ENCODE results near the gene RASL11A. TPM values are rescaled to one million over a fixed set of nuclear protein-coding genes. Genes with fewer than 3 reads are reported as not detected.

RASL11A gene
- polyA plus RNA-seq, 2 of the 4 experiments (the other 2 are of a cell fraction), result 2.1 to 4.7 TPM

DNA sequence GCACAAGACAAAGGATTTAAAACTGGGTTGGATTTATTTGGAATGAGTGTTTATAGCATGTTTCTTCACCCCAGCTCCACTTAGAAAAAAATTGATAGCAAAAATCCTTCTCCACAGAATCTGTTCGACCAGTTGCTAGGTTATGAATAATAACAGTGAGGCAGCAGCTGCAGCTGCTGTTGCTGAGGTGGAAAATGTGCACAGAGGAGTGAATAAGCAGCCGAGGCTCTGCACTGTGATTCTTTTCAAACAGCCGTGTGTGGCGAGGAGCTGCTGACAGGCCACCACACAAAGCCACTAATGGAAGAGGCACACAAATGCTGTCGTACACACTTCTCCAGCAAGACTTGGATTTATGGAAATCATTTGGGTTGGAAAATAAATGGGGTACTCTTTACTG lies 6.4 kb upstream of the RASL11A start (continued):
- TF ChIP-seq CBX2 (IDR thresholded peaks at IDR 0.05; ENCODE audit: borderline replicate concordance, low read depth), result no peak
- TF ChIP-seq ELK1 (IDR thresholded peaks at IDR 0.05; ENCODE audit: low read depth, low read length), result no peak

GRCh38 chr13:27264648-27265047 lies 6.0 kb upstream of the RASL11A start:
- ATAC-seq (no peak), DNase-seq (ENCODE audit: low read depth in 1 of 2, low spot score in 1 of 2) (no peak), FAIRE-seq (no peak)
- WGBS (ENCODE audit: missing lambda C conversion rate), result 50% methylated on average over 1 of the region's 1 CpG
- Histone ChIP-seq H3K9me3 (no peaks in the 10 kb centered on the region), H3K4me1 (no peaks in the 10 kb centered on the region), H3K4me3 (no peak overlapping the region), H3K4me2 (no peak overlapping the region), H3K27ac (no peak overlapping the region)
- TF ChIP-seq RNF2 (IDR thresholded peaks at IDR 0.05; ENCODE audit: borderline replicate concordance, low read depth), result no peak
- TF ChIP-seq RCOR1 (IDR thresholded peaks at IDR 0.05; ENCODE audit: low read depth, low read length), result no peak
- no peak for TF ChIP-seq SMC3 (IDR thresholded peaks at IDR 0.05)
- TF ChIP-seq KDM5A (IDR thresholded peaks at IDR 0.05), result no peak
- ChIA-PET CTCF (interaction anchor here (1.1 to 1.3 kb wide), 2 partner anchors 10 to 95 kb away, joined by 3 read pairs; no protein-coding TSS in a partner anchor), POLR2A (no interaction called here)

DNA sequence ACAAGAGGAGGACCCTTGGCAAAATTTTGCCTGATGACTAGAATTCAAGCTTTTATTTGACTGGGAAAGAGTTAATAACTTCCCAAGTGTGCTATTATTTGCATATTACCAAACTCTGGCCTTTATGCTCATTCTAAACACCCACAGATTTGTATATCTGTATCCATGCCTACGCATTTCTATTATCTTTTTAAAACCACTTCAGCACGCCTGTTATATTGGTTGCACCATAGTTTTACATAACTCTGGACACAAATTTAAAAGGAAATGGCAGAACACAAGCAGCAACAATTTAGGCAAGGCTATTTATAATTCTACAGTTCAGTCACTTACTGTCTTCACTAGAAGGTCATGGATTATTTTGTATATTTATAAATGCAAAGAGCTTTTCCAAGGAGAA lies 3.7 kb upstream of the RASL11A start:
- no peak for TF ChIP-seq CBX8 (IDR thresholded peaks at IDR 0.05)
- TF ChIP-seq, protein P1, sequence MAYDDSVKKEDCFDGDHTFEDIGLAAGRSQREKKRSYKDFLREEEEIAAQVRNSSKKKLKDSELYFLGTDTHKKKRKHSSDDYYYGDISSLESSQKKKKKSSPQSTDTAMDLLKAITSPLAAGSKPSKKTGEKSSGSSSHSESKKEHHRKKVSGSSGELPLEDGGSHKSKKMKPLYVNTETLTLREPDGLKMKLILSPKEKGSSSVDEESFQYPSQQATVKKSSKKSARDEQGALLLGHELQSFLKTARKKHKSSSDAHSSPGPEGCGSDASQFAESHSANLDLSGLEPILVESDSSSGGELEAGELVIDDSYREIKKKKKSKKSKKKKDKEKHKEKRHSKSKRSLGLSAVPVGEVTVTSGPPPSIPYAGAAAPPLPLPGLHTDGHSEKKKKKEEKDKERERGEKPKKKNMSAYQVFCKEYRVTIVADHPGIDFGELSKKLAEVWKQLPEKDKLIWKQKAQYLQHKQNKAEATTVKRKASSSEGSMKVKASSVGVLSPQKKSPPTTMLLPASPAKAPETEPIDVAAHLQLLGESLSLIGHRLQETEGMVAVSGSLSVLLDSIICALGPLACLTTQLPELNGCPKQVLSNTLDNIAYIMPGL (CRISPR knock-in tag; IDR thresholded peaks at IDR 0.05; ENCODE audit: borderline replicate concordance), result no peak
- ChIA-PET CTCF (no interaction called here), POLR2A (no interaction called here)
- Histone ChIP-seq H3K27ac (no peak overlapping the region), H3K9me3 (no peaks in the 10 kb centered on the region), H3K4me3 (no peak overlapping the region), H3K4me1 (peaks cover 5% of the 10 kb centered on the region; the same call in 2 of the 3 replicates), H3K4me2 (no peak overlapping the region)
- FAIRE-seq, result no peak
- WGBS (ENCODE audit: missing lambda C conversion rate), result 94% methylated on average over 2 of the region's 2 CpGs
- no peak for DNase-seq (ENCODE audit: low read depth in 1 of 2, low spot score in 1 of 2)
- no peak for ATAC-seq

- DNase-seq (ENCODE audit: low read depth in 1 of 2, low spot score in 1 of 2) (no peak), FAIRE-seq (no peak), ATAC-seq (no peak)
- TF ChIP-seq GATA3 (IDR thresholded peaks at IDR 0.05; ENCODE audit: borderline replicate concordance), result no peak
- no peak for TF ChIP-seq HDAC2 (IDR thresholded peaks at IDR 0.05)
- TF ChIP-seq MAFK (IDR thresholded peaks at IDR 0.05; ENCODE audit: partially characterized antibody), result no peak
- no peak for TF ChIP-seq ZSCAN20 (CRISPR knock-in tag; IDR thresholded peaks at IDR 0.05)
- TF ChIP-seq, protein P2, sequence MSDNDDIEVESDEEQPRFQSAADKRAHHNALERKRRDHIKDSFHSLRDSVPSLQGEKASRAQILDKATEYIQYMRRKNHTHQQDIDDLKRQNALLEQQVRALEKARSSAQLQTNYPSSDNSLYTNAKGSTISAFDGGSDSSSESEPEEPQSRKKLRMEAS (IDR thresholded peaks at IDR 0.05), result no peak
- no peak for TF ChIP-seq ZC3H11A (IDR thresholded peaks at IDR 0.05)
- TF ChIP-seq MYC (IDR thresholded peaks at IDR 0.05; ENCODE audit: borderline replicate concordance, low read length), result no peak
- TF ChIP-seq SMC3 (IDR thresholded peaks at IDR 0.05), result no peak
- TF ChIP-seq SREBF2 (IDR thresholded peaks at IDR 0.05), result no peak
- Histone ChIP-seq H3K4me3 (no peak overlapping the region), H3K4me2 (no peak overlapping the region), H3K27ac (no peak overlapping the region), H3K9me3 (no peaks in the 10 kb centered on the region), H3K4me1 (peaks cover 12% of the 10 kb centered on the region)
- ChIA-PET CTCF (no interaction called here), POLR2A (no interaction called here)
- WGBS (ENCODE audit: missing lambda C conversion rate), result 94% methylated on average over 2 of the region's 2 CpGs
These were observed 3.0 kb upstream of the RASL11A start for GRCh38 chr13:27267596-27267995.

- Histone ChIP-seq H3K9me3 (no peaks in the 10 kb centered on the region), H3K4me3 (no peak overlapping the region), H3K27ac (no peak overlapping the region), H3K4me1 (peaks cover 17% of the 10 kb centered on the region), H3K4me2 (no peak overlapping the region)
- POLR2A ChIA-PET, result no interaction called here
- TF ChIP-seq EP300 (IDR thresholded peaks at IDR 0.05) (no peak), FOSL2 (IDR thresholded peaks at IDR 0.05) (no peak), FOSL2 (CRISPR knock-in tag; IDR thresholded peaks at IDR 0.05) (no peak), HEYL (CRISPR knock-in tag; IDR thresholded peaks at IDR 0.05) (no peak)
- TF ChIP-seq, protein P2 (IDR thresholded peaks at IDR 0.05), result no peak
- CTCF ChIA-PET, result interaction anchor here (1.2 to 3.3 kb wide), 3 partner anchors 10 to 90 kb away, joined by 3 to 16 read pairs (median 4); no protein-coding TSS in a partner anchor
- WGBS (ENCODE audit: missing lambda C conversion rate), result 100% methylated on average over 2 of the region's 2 CpGs
- DNase-seq (ENCODE audit: low read depth in 1 of 2, low spot score in 1 of 2) (no peak), FAIRE-seq (no peak), ATAC-seq (no peak)
These were observed 1.4 kb upstream of the RASL11A start for GRCh38 chr13:27269114-27269665.

Data from A549 (cell line).